Fibroblast of skin of abdomen (primary cell): Measurements from ENCODE around the gene PNPLA1.

Source experiments
- DNase-seq: peaks from one replicate; pipeline ENCODE4 v3.0.0-alpha.2; 2013

Gene PNPLA1

GRCh38 chr6:36318690-36319435 lies 49.0 kb downstream of the PNPLA1 start:
- no peak for DNase-seq

DNA sequence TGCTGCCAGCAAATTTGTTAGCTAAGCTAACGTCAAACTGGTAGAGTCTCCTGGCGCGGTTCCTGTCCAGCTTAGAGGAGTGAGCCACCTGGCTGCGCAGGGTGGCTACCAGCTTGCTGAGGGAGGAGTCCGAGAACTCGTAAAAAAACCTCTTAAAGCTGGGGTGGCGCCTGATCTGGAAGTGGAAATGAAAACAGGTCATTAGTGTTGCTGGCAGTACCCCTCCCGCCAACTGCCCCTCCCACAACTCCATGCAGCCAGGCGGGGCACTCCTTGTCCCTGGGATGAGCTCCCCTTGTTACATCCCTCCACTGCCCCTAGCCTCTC lies 49.5 kb downstream of the PNPLA1 start:
- no peak for DNase-seq

DNA sequence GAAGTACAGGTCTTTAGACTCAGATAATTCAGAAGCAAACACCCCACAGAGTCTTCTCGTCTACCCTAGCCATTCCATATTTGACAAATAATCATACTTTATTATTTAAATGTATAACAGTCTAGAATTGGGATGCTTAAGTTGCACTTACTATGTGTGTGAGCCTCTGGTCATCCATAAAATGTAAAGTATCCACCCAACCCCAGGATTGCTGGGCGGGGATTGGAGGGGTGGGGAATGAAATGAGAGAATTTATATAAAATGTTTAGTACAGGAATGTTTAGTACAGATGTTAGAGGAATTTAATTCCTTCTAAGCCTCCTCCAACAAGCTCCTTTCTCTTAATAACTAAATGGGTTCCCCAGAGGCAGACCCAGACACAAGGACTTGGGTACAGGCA lies 50.0 kb downstream of the PNPLA1 start:
- no peak for DNase-seq

- DNase-seq = no peak
These were observed 50.6 kb downstream of the PNPLA1 start for GRCh38 chr6:36320475-36320874.

DNA sequence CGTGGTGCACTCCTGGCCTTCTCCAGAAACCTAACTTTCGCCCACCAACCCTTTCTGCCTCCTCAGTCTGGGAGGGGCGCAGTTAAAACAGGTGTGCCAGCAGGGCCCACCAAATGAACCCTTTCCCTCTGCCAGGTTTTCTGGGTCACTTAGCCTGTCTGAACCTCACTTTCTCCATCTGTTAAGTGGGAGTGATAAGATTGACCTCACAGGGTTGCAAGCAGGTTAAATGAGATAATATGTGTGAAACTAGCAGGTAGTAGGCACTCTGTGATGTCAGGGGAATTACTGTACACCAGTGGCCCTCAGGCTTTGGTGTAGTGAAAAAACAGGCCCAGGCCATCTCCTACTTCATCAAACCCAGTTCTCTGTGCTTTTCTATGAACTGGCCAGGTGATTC lies 52.7 kb downstream of the PNPLA1 start:
- no peak for DNase-seq

DNA sequence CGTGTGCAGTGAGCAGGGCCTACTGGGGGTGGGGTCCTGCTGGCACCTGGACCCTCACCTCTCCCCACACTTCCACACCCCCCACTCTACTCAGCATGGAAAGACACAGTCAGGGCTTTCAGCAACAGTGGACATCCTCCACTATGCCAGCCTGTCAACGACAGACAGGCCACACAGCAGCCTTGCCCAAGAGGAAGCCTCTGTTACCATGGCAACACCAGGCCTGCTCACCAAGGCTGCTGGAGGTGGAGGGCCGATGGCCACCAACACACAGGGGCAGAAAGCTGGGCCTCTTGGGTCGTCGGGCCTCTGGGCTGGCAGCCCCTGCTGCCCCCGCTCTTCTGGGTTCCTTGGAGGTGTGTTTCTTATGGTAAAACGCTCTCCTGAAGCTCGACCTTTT lies 53.2 kb downstream of the PNPLA1 start:
- DNase-seq = no peak

DNA sequence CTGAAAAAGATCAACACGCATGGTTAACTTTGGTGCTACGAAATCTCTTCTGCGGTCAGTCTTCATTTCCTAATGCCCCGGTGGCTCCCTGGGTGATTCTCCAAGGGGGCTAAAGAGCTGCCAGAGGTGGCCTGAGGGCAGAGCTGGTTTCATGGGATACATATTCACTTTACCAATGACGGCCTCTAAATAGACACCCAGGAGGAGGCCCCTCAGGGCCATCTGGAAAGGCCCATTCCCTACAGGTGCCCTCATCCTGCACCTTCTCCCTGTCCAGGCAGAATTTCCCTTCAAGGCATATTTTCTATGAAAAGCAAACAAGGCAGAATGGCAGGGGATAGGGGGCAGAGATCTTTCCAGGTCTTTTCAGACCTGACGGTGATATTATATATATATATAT lies 54.3 kb downstream of the PNPLA1 start:
- no peak for DNase-seq

GRCh38 chr6:36324715-36325114 lies 54.9 kb downstream of the PNPLA1 start:
- DNase-seq = no peak

DNA sequence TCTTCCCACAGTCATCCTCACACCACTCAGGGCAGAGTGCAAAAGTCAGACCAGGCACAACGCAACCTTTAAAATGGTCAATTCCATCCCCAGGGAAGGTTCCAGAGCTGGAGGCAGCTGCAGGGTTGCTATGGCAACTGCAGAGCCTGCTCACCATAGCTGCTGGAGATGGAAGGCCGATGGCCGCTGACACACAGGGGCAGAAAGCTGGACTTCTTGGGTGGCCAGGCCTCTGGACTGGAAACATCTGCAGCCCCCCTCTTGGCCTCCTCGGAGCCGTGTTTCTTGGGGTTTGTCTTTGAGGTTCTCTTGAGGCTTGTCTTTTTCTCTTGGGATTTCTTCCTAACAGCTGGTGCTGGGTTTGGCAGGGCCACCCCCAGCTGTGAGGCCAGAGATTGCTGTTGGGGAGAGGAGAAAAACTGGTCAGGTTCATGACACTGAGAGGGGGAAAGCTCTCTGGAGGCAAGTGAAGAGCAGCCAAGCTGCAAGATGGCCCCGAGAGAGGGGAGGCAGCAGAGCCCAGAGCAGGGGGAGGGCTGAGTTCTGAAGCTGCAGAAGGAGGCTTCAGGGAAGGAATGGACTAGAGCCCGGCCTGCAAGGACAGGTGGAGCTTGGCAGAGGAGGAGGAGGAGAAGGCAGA lies 56.6 kb downstream of the PNPLA1 start:
- peak; percentile 20 for DNase-seq

DNA sequence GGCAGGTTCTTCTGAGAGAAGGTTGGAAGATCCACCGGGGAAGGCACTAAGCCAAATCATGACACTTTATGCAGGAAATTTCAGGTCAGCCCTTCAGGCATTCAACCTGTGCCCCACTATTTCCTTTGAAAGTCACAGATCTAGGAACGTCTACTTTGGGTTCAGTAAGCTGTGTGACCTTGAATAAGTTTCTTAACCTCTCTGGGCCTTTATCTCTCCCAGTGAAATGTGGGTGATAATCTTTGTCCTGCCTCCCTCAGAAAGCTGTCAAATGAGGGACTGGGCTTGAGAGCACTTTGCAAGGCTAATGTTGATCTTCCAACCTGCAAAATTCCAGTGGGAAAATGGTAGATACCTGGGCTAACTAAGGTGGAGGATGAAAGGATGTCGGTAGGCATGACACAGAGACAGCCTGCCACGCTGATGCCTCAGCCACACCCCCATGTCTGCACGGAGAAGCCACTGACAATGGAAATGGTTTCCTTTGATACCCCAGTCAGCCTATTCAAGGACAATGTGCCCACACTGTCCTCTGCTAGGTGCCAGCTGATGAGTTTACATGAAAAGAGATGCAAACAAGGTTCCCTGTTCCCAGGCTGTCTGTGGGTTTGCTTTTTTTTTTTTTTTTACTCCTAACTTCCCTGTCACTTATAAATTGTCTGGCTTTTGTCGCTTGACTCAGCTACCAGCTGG lies 57.5 kb downstream of the PNPLA1 start:
- DNase-seq = no peak

DNA sequence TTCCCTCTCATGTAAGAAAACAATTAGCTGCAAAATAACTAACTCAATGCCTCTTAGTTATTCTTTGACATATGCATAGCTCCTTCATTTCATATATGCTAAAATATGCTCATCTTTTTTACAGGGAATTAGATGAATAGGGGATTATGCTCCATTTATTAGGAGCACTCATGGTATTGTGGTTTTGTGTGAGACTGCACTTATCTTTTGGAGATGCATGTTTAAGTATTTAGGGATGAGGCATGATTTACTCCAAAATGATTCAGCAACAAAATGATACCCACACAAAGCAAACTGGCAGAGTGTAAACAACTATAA lies 58.0 kb downstream of the PNPLA1 start:
- DNase-seq = no peak

DNA sequence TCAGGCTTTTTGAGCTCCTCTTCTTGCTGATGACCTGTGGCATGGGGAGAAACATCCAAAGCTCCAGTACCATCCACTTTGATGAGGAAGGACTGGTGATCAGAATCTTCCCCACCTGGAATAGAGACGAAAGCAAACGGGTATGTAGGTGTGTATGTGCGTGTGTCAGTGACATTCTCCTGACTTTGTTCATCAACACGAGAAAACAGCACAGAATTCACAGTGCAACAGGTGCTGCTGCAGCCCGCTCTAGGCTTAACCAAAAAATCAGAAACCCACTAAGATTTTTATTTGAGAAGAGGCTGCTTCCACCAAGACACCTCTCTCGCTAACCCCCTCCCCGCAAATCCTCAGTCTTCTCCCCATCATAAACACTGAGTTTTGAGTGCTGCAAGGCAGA lies 58.7 kb downstream of the PNPLA1 start:
- no peak for DNase-seq

DNA sequence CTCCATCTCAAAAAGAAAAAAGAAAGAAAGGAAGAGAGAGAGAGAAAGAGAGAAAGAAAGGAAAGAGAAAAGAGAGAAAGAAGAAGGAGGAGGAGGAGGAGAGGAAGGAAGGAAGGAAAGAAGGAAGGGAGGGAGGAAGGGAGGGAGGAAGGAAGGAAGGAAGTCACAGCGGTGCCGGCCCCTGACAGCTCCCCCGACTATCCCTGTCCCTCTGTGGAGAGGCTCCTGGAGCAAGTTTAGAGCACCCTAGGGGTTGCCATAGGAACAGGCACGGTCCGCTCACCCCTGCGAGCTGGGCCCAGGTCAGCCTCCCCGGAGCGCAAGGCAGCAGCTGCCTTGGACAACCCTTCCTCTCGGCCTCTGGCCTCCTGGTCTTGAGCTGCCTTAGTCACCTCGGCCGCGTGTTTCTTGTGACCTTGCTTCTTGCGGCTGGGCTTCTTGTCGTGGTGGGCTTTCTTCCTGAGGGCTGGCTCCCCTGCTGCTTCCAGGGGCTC lies 60.0 kb downstream of the PNPLA1 start:
- DNase-seq = no peak

DNA sequence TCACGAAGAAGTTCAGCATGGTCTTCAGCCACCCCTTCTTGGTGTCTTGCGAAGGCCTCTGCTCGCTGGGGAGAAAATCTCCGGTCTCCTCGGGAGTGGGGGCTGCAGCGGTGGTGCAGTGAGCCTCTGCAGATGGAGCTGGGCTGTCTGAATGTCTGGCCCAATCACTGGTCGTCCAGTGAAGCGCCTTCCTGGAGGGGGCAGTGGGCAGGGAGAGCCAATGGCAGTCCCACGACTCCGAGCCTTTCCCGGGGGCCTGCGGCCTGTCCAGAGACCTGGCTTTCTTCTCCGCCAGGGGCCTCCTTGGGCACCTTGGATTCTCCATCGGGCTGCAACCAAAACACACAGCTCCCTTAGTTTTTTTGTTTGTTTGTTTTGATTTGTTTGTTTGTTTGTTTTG lies 60.5 kb downstream of the PNPLA1 start:
- no peak for DNase-seq

DNA sequence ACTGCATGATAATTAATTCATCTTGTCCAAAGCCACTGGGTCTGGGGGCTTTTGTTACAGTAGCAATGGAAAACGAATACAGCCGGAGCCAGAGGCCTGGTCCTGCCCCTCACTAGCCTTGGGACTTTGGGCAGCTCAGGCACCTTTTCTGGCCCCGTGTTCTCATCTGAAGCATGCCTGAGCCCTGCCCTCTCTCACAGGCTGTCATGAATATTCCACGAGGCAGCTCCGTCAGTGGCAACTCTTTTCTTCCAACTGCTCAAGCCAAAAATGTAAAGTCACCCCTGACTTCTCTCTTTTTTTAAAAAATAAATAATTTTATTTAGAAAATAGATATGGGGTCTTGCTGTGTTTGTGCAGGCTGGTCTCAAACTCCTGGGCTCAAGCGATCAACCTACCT lies 61.5 kb downstream of the PNPLA1 start:
- no peak for DNase-seq

GRCh38 chr6:36333171-36333895 lies 63.5 kb downstream of the PNPLA1 start:
- DNase-seq = no peak

GRCh38 chr6:36333931-36334725 lies 64.3 kb downstream of the PNPLA1 start:
- DNase-seq = no peak

GRCh38 chr6:36334832-36335459 lies 65.1 kb downstream of the PNPLA1 start:
- no peak for DNase-seq

- DNase-seq = no peak
These were observed 65.8 kb downstream of the PNPLA1 start for GRCh38 chr6:36335465-36336207.

DNA sequence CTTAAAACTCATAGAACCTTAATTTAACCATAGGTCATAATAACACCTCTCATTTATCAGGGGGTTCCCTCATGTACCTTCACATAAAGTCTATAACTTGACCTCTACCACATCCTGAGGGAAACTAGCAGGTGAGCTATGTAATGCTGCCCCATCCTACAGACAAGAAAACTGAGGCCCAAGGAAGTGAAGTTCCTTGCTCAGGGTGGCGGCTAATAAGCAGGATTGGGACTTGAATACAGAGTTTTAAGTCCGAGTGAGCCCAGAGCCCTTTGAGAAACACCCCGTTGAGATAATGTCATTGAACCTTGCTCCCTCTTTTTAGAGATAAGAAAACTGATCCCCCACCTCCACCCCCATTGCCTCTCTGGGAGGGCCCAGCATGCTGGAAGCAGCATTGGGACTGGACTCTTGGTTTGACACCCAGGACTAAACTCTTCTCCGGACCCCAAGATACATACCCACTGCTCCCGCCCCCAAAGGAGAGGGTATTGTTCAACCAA lies 66.4 kb downstream of the PNPLA1 start:
- no peak for DNase-seq

GRCh38 chr6:36336779-36337241 lies 67.0 kb downstream of the PNPLA1 start, which contains the start of gene BNIP5:
TSS of gene BNIP5 (minus strand) at chr6:36336888. CDS start at chr6:36330690, 6,198 bp downstream.
- no peak for DNase-seq
